B cell (primary cell): Measurements from ENCODE around the gene IST1.

Experiments
- EZH2 ChIP-seq: IDR thresholded peaks from 2 replicates; pipeline ENCODE4 v1.6.1; 2012; ENCODE audit warnings: borderline replicate concordance, low read depth, mild to moderate bottlenecking, moderate library complexity, low read length; ENCODE audit not compliant: insufficient read depth, poor library complexity, severe bottlenecking
- TF ChIP-seq, protein P1 (sequence below): fragments of 200-600 bp; IDR thresholded peaks from one replicate; pipeline ENCODE4 v1.8.0; 2022; ENCODE audit warnings: antibody characterized with exemption, mild to moderate bottlenecking

DNA sequence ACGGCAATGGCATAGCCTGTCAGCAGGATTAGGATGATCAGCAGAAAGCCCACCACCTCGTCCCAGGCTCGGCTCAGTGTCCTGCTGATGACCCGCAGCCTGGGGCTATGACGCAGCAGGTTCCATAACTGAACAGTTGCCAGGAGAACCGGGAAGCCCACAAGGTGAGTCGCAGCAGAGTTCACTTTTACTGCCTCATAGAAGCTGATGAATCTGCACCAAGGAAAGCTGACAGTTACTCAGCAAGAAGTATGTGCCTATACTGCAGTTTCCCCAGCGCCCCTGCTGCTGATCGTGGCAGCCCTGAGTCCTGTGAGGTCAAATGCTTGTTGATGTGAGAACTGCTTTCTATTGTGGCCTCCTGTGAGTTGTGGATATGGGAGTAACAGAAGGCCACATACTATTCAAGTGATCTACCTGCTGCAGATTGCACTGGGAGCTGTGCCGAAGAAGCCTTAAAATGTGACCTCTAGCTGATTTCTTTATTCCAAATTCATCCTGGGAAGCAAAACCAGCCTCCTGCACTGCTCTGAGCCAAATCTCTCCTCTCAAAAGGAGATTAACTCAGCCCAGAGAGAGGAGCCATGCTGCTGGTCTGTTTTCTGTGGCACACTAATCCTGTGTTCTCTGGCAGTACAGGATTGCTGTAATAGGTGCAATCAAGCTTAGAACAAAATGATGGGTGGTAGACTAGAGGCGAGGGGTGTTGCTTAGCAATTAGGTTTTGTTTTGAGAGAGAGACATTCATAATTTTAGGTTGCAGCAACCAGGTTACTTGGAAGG lies 38.8 kb downstream of the IST1 start:
- TF ChIP-seq, protein P1, sequence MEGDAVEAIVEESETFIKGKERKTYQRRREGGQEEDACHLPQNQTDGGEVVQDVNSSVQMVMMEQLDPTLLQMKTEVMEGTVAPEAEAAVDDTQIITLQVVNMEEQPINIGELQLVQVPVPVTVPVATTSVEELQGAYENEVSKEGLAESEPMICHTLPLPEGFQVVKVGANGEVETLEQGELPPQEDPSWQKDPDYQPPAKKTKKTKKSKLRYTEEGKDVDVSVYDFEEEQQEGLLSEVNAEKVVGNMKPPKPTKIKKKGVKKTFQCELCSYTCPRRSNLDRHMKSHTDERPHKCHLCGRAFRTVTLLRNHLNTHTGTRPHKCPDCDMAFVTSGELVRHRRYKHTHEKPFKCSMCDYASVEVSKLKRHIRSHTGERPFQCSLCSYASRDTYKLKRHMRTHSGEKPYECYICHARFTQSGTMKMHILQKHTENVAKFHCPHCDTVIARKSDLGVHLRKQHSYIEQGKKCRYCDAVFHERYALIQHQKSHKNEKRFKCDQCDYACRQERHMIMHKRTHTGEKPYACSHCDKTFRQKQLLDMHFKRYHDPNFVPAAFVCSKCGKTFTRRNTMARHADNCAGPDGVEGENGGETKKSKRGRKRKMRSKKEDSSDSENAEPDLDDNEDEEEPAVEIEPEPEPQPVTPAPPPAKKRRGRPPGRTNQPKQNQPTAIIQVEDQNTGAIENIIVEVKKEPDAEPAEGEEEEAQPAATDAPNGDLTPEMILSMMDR: no peak
- TF ChIP-seq EZH2: no peak
